Measurements from ENCODE around the gene POLR2L.

- TF ChIP-seq EZH2 (IDR thresholded peaks at IDR 0.05; ENCODE audit: low read depth) = no peak
- TF ChIP-seq, protein P1, sequence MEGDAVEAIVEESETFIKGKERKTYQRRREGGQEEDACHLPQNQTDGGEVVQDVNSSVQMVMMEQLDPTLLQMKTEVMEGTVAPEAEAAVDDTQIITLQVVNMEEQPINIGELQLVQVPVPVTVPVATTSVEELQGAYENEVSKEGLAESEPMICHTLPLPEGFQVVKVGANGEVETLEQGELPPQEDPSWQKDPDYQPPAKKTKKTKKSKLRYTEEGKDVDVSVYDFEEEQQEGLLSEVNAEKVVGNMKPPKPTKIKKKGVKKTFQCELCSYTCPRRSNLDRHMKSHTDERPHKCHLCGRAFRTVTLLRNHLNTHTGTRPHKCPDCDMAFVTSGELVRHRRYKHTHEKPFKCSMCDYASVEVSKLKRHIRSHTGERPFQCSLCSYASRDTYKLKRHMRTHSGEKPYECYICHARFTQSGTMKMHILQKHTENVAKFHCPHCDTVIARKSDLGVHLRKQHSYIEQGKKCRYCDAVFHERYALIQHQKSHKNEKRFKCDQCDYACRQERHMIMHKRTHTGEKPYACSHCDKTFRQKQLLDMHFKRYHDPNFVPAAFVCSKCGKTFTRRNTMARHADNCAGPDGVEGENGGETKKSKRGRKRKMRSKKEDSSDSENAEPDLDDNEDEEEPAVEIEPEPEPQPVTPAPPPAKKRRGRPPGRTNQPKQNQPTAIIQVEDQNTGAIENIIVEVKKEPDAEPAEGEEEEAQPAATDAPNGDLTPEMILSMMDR (conservative IDR thresholded peaks at IDR 0.05) = peak; percentile 84
Observed at GRCh38 chr11:848380-848931, 6.1 kb upstream of the POLR2L start.

All from PC-9 (cell line).